Smooth muscle cell (in vitro differentiated cells): ENCODE measurements around the gene ATPAF1. TPM values are rescaled to one million over a fixed set of nuclear protein-coding genes. Genes with fewer than 3 reads are reported as not detected.

ENCODE experiments used
- DNase-seq: peaks from one replicate; lab custom pipeline; 2025; ENCODE audit not compliant: unreplicated experiment; lab: John Stamatoyannopoulos, UW
- H2AFZ ChIP-seq: fragments of 200-600 bp; sonication (generic); 2 replicates; pipeline ENCODE4 v1.6.0; 2016; ENCODE audit warnings: antibody characterized with exemption, low read depth, mild to moderate bottlenecking
- H3F3A ChIP-seq: fragments of 200-600 bp; sonication (generic); 2 replicates; pipeline ENCODE4 v1.6.0; 2017; ENCODE audit warnings: antibody characterized with exemption, low read depth
- H3K27ac ChIP-seq: fragments of 200-600 bp; sonication (generic); 2 replicates; pipeline ENCODE4 v1.5.1; 2016; ENCODE audit warnings: low read depth, mild to moderate bottlenecking
- H3K27me3 ChIP-seq: fragments of 200-600 bp; sonication (generic); 2 replicates; pipeline ENCODE4 v1.6.1; 2016; ENCODE audit warnings: low read depth, mild to moderate bottlenecking
- H3K36me3 ChIP-seq: fragments of 200-600 bp; sonication (generic); 2 replicates; pipeline ENCODE4 v1.5.1; 2016; ENCODE audit warnings: low read depth
- H3K4me1 ChIP-seq: fragments of 200-600 bp; sonication (generic); 2 replicates; pipeline ENCODE4 v1.5.1; 2016; ENCODE audit warnings: low read depth
- H3K4me2 ChIP-seq: fragments of 200-600 bp; sonication (generic); 2 replicates; pipeline ENCODE4 v1.6.0; 2016; ENCODE audit warnings: mild to moderate bottlenecking
- H3K4me3 ChIP-seq: fragments of 200-600 bp; sonication (generic); 2 replicates; pipeline ENCODE4 v1.5.1; 2016; ENCODE audit warnings: mild to moderate bottlenecking
- H3K79me2 ChIP-seq: fragments of 200-600 bp; sonication (generic); 2 replicates; pipeline ENCODE4 v1.6.0; 2016; ENCODE audit warnings: low read depth, mild to moderate bottlenecking
- H3K9ac ChIP-seq: fragments of 200-600 bp; sonication (generic); 2 replicates; pipeline ENCODE4 v1.6.0; 2016; ENCODE audit warnings: low read depth
- H3K9me3 ChIP-seq: fragments of 200-600 bp; sonication (generic); replicated peaks from 2 replicates; pipeline ENCODE4 v1.5.1; 2016; ENCODE audit warnings: low read depth
- H4K20me1 ChIP-seq: fragments of 200-600 bp; sonication (generic); 2 replicates; pipeline ENCODE4 v1.6.0; 2016; ENCODE audit warnings: low read depth
- WGBS: methylation state at CpG from one replicate; pipeline ENCODE4 v1.1.7; 2016; ENCODE audit warnings: low lambda C conversion rate; 5-methylcytosine and 5-hydroxymethylcytosine counted together
- polyA plus RNA-seq: library from polyadenylated mRNA; unstranded; fragments of >200 nt; fragmentation: Nextera tagmentation; extraction: Ambion mirVana; gene quantifications from 2 replicates; pipeline ENCODE4 v1.2.1, GENCODE V29; 2016
- total RNA-seq: library from RNA; depleted of rRNA; stranded (reverse); fragments of >200 nt; gene quantifications from 2 replicates; pipeline ENCODE4 v1.2.3, GENCODE V29; 2014
- TF ChIP-seq, protein P1 (sequence below): fragments of 200-600 bp; sonication (generic); IDR thresholded peaks from 2 replicates; pipeline ENCODE4 v1.5.1; 2017; ENCODE audit warnings: borderline replicate concordance, mild to moderate bottlenecking, antibody characterized with exemption; ENCODE audit not compliant: insufficient read depth, poor library complexity, severe bottlenecking

ATPAF1 gene
- total and polyA plus RNA-seq, 2 experiments from 2014 or later = 22.2 to 31.2 TPM

GRCh38 chr1:46585312-46585938, 82.7 kb downstream of the ATPAF1 start:
- H2AFZ ChIP-seq = no peak overlapping the region
- H3K9ac ChIP-seq = no peak overlapping the region
- TF ChIP-seq, protein P1, sequence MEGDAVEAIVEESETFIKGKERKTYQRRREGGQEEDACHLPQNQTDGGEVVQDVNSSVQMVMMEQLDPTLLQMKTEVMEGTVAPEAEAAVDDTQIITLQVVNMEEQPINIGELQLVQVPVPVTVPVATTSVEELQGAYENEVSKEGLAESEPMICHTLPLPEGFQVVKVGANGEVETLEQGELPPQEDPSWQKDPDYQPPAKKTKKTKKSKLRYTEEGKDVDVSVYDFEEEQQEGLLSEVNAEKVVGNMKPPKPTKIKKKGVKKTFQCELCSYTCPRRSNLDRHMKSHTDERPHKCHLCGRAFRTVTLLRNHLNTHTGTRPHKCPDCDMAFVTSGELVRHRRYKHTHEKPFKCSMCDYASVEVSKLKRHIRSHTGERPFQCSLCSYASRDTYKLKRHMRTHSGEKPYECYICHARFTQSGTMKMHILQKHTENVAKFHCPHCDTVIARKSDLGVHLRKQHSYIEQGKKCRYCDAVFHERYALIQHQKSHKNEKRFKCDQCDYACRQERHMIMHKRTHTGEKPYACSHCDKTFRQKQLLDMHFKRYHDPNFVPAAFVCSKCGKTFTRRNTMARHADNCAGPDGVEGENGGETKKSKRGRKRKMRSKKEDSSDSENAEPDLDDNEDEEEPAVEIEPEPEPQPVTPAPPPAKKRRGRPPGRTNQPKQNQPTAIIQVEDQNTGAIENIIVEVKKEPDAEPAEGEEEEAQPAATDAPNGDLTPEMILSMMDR = no peak
- DNase-seq = no peak
- no peaks in the 10 kb centered on the region for H3K36me3 ChIP-seq
- H3F3A ChIP-seq = no peaks in the 10 kb centered on the region
- H3K4me3 ChIP-seq = no peak overlapping the region
- no peaks in the 10 kb centered on the region for H3K9me3 ChIP-seq
- no peak overlapping the region for H3K27ac ChIP-seq
- no peaks in the 10 kb centered on the region for H3K27me3 ChIP-seq
- no peak overlapping the region for H3K4me2 ChIP-seq
- no peaks in the 10 kb centered on the region for H3K79me2 ChIP-seq
- H4K20me1 ChIP-seq = no peaks in the 10 kb centered on the region
- WGBS = 95% methylated on average over 12 of the region's 12 CpGs
- H3K4me1 ChIP-seq = no peaks in the 10 kb centered on the region

GRCh38 chr1:46583494-46583893, 84.7 kb downstream of the ATPAF1 start:
- Histone ChIP-seq H2AFZ (no peak overlapping the region), H3K27me3 (no peaks in the 10 kb centered on the region), H3K4me2 (no peak overlapping the region), H3K36me3 (peaks cover 9% of the 10 kb centered on the region), H3K9me3 (no peaks in the 10 kb centered on the region), H3K4me3 (no peak overlapping the region), H3K27ac (no peak overlapping the region), H3F3A (no peaks in the 10 kb centered on the region), H3K79me2 (no peaks in the 10 kb centered on the region), H3K4me1 (no peaks in the 10 kb centered on the region), H4K20me1 (no peaks in the 10 kb centered on the region), H3K9ac (no peak overlapping the region)
- WGBS = 80% methylated on average over 5 of the region's 5 CpGs
- TF ChIP-seq, protein P1 = no peak
- DNase-seq = no peak

GRCh38 chr1:46582972-46583371, 85.2 kb downstream of the ATPAF1 start:
- DNase-seq = no peak
- no peak overlapping the region for H2AFZ ChIP-seq
- H3K27me3 ChIP-seq = no peaks in the 10 kb centered on the region
- no peak overlapping the region for H3K4me3 ChIP-seq
- TF ChIP-seq, protein P1 = no peak
- no peaks in the 10 kb centered on the region for H3K4me1 ChIP-seq
- no peaks in the 10 kb centered on the region for H3K79me2 ChIP-seq
- H3K27ac ChIP-seq = no peak overlapping the region
- H3F3A ChIP-seq = no peaks in the 10 kb centered on the region
- no peak overlapping the region for H3K9ac ChIP-seq
- WGBS = 81% methylated on average over 7 of the region's 7 CpGs
- peaks cover 9% of the 10 kb centered on the region for H3K36me3 ChIP-seq
- H3K9me3 ChIP-seq = no peaks in the 10 kb centered on the region
- H4K20me1 ChIP-seq = no peaks in the 10 kb centered on the region
- no peak overlapping the region for H3K4me2 ChIP-seq

Other genes starting within 250 kb of the ATPAF1 start
- not detected in 2 replicates for gene DMBX1, start 178.5 kb downstream of the ATPAF1 start, total RNA-seq
- not detected in 2 replicates for gene DMBX1, start 178.5 kb downstream of the ATPAF1 start, polyA plus RNA-seq
- gene KNCN, start 116.7 kb downstream of the ATPAF1 start, total RNA-seq = not detected in 2 replicates
- gene KNCN, start 116.7 kb downstream of the ATPAF1 start, polyA plus RNA-seq = not detected in 2 replicates
- 17.9 and 18.7 TPM in 2 replicates for gene MKNK1, start 64.1 kb downstream of the ATPAF1 start, total RNA-seq
- gene MKNK1, start 64.1 kb downstream of the ATPAF1 start, polyA plus RNA-seq = 11.7 and 17.2 TPM in 2 replicates
- gene MOB3C, start 51.6 kb downstream of the ATPAF1 start, total RNA-seq = 5.3 and 9.3 TPM in 2 replicates
- gene MOB3C, start 51.6 kb downstream of the ATPAF1 start, polyA plus RNA-seq = 5.5 and 8.8 TPM in 2 replicates
- gene TEX38, start 3.5 kb upstream of the ATPAF1 start, total RNA-seq = not detected in 2 replicates
- gene TEX38, start 3.5 kb upstream of the ATPAF1 start, polyA plus RNA-seq = 0.69 TPM in 1 of 2 replicates, not detected in the other
- gene EFCAB14, start 50.8 kb upstream of the ATPAF1 start, total RNA-seq = 62.8 and 69.6 TPM in 2 replicates
- 28.6 and 29.4 TPM in 2 replicates for gene EFCAB14, start 50.8 kb upstream of the ATPAF1 start, polyA plus RNA-seq
- not detected in 2 replicates for gene CYP4B1, start 130.7 kb upstream of the ATPAF1 start, total RNA-seq
- 0.13 TPM in 1 of 2 replicates, not detected in the other for gene CYP4B1, start 130.7 kb upstream of the ATPAF1 start, polyA plus RNA-seq